Measurements from ENCODE around the gene TYMS. TPM values are rescaled to one million over a fixed set of nuclear protein-coding genes. Genes with fewer than 3 reads are reported as not detected.

TYMS gene
- total RNA-seq, 2 donors from 2014 or later = 32.8 to 131 TPM

- intact Hi-C loops (cut with DNase I) = loop anchor here (5.0 kb wide), 1 partner anchor 216 kb away; no protein-coding TSS in a partner anchor
Observed at GRCh38 chr18:621291-622043, 36.0 kb upstream of the TYMS start.

GRCh38 chr18:622289-622688 is 35.2 kb upstream of the TYMS start:
- no peaks in the 10 kb centered on the region for H3K4me1 ChIP-seq
- intact Hi-C loops (cut with DNase I) = loop anchor here (5.0 kb wide), 1 partner anchor 215 kb away; no protein-coding TSS in a partner anchor
- H3K4me3 ChIP-seq = no peak overlapping the region
- no peak overlapping the region for H3K9ac ChIP-seq (ENCODE audit: low read depth in 2 of 2, low read length in 2 of 2)
- no peak overlapping the region for H3K27ac ChIP-seq
- H3K27me3 ChIP-seq = no peaks in the 10 kb centered on the region
- no peak for DNase-seq
- TF ChIP-seq, protein P1, sequence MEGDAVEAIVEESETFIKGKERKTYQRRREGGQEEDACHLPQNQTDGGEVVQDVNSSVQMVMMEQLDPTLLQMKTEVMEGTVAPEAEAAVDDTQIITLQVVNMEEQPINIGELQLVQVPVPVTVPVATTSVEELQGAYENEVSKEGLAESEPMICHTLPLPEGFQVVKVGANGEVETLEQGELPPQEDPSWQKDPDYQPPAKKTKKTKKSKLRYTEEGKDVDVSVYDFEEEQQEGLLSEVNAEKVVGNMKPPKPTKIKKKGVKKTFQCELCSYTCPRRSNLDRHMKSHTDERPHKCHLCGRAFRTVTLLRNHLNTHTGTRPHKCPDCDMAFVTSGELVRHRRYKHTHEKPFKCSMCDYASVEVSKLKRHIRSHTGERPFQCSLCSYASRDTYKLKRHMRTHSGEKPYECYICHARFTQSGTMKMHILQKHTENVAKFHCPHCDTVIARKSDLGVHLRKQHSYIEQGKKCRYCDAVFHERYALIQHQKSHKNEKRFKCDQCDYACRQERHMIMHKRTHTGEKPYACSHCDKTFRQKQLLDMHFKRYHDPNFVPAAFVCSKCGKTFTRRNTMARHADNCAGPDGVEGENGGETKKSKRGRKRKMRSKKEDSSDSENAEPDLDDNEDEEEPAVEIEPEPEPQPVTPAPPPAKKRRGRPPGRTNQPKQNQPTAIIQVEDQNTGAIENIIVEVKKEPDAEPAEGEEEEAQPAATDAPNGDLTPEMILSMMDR (IDR thresholded peaks at IDR 0.05) = no peak
- no peaks in the 10 kb centered on the region for H3K9me3 ChIP-seq
- no peaks in the 10 kb centered on the region for H3K36me3 ChIP-seq

More at GRCh38 chr18:621291-622043, 36.0 kb upstream of the TYMS start:
- Histone ChIP-seq H3K4me1 (no peaks in the 10 kb centered on the region), H3K27ac (no peak overlapping the region), H3K4me3 (no peak overlapping the region), H3K36me3 (no peaks in the 10 kb centered on the region), H3K9ac (ENCODE audit: low read depth in 2 of 2, low read length in 2 of 2) (no peak overlapping the region), H3K9me3 (no peaks in the 10 kb centered on the region), H3K27me3 (no peaks in the 10 kb centered on the region)
- TF ChIP-seq, protein P1 (IDR thresholded peaks at IDR 0.05) = no peak
- DNase-seq = no peak

GRCh38 chr18:623761-624620 is 33.5 kb upstream of the TYMS start:
- no peak overlapping the region for H3K4me3 ChIP-seq
- no peaks in the 10 kb centered on the region for H3K4me1 ChIP-seq
- H3K9me3 ChIP-seq = no peaks in the 10 kb centered on the region
- no peak overlapping the region for H3K9ac ChIP-seq (ENCODE audit: low read depth in 2 of 2, low read length in 2 of 2)
- intact Hi-C loops (cut with DNase I) = loop anchor here (5.0 kb wide), 1 partner anchor 213 kb away; no protein-coding TSS in a partner anchor
- no peaks in the 10 kb centered on the region for H3K27me3 ChIP-seq
- TF ChIP-seq, protein P1 (IDR thresholded peaks at IDR 0.05) = peak; percentile 72
- peak; percentile 75 for DNase-seq
- no peaks in the 10 kb centered on the region for H3K36me3 ChIP-seq
- H3K27ac ChIP-seq = no peak overlapping the region

DNA sequence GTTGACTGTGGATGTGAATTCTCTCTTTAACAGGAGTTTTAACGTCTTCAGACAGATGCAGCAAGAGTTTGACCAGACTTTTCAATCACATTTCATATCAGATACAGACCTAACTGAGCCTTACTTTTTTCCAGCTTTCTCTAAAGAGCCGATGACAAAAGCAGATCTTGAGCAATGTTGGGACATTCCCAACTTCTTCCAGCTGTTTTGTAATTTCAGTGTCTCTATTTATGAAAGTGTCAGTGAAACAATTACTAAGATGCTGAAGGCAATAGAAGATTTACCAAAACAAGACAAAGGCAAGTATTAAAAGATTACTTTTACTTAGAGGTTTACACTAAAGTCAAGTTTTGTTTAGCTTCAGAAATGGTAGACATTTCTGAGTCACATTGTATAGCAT is 30.2 kb upstream of the TYMS start:
- intact Hi-C loops (cut with DNase I) = no loop called here

More for the DNA sequence above, 30.2 kb upstream of the TYMS start:
- H3K27me3 ChIP-seq = no peaks in the 10 kb centered on the region
- H3K9me3 ChIP-seq = no peaks in the 10 kb centered on the region
- no peak for DNase-seq
- H3K4me1 ChIP-seq = no peaks in the 10 kb centered on the region
- H3K36me3 ChIP-seq = no peaks in the 10 kb centered on the region
- no peak overlapping the region for H3K4me3 ChIP-seq
- no peak overlapping the region for H3K9ac ChIP-seq (ENCODE audit: low read depth in 2 of 2, low read length in 2 of 2)
- H3K27ac ChIP-seq = no peak overlapping the region
- TF ChIP-seq, protein P1 (IDR thresholded peaks at IDR 0.05) = no peak
